Measurements from ENCODE around the gene THADA.
"Not testable (repeated sequence)": the region's sequence is repeated elsewhere in the genome, so short reads cannot be mapped to it uniquely, and the experiment has no call there.

THADA gene

DNA sequence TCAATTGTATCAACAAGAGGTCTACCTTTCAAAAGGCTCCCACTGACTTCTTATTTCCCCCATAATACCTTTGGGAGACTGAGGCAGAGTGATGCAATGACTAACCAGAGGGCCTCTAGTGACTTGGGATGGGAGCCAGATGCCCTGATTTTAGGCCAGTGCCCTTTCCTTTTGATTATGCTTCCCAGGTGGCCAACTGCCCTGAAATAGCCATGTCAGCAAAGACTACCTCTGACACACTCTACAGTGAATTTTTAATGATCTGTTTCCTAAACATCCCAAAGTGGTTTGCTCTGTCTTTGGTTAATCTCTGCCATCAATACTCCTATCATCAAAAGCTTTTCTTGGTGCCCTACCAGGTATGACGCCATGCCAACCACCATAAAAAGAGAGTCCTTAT, 303.5 kb downstream of the THADA start:
- DNase-seq = no peak

DNA sequence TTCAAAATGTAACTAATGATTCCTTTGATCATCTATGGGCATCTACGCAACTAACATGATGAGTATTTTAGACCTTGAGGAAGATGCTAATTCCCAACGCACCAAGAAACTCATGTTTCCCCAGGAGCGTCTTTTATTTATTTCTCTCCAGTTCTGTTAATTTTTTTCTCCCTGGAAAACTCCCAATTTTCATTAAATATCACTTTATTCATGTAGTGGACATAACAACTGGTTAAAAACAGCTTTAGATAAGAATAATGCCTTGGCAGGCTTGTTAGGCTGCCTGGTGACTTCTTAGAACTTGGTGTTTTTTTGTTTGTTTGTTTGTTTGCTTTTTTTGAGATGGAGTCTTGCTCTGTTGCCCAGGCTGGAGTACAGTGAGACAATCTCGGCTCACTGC, 306.5 kb downstream of the THADA start:
- DNase-seq = no peak

DNA sequence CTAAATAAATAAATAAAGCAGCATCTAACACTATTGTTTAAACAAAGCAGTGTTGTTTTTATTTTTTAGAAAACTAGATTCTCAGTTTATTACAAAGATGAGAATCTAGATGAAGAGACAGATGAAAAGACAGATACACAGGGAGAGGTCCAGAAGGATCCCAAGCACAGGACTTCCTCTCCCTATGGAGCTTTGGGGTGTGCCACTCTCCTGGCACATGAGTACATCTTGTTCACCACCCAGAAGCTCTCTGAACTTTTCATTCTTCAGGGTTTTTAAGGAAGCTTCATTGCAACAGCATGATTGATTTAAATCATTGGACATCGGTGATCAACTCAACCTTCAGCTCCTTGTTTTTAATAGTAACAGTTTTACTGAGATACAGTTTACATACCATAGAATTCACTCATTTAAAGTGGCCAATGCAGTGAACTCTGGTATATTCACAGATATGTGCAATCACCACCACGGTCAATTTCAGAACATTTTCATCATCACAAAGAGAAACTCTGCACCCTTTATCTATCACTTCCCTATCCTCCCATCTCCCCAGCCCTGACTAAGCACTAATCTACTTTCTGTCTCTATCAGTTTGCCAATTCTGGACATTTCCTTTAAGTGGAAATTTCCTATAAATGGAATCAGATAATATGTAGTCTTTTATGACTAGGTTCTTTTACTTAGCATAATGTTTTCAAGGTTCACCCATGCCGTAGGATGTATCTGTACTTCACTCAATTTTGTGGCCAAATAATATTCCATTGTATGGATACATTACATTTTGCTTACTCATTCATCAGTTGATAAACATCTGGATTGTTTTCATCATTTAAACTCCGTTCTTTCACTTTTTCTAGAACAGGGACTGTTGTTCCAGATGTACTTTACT, 307.2 kb downstream of the THADA start:
- DNase-seq = no peak

DNA sequence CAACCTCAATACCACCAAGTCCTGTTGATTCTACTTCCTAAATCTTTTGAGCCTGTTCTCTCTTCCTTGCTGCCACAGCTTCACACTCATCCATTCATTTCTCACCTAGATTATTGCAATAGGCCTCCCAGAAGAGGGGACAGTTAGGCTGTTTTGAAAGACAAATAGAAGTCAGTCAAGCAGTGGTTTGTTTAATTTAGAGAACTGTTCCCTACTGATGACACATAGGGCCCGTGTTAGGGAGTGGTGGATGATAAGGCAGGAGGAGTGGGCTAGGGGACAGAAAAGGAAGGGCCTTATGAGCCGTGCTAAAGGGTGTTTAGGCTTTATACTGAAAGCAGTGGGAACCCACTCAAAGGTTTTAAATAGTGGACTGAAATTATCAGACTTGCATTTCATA, 309.9 kb downstream of the THADA start:
- DNase-seq = no peak

DNA sequence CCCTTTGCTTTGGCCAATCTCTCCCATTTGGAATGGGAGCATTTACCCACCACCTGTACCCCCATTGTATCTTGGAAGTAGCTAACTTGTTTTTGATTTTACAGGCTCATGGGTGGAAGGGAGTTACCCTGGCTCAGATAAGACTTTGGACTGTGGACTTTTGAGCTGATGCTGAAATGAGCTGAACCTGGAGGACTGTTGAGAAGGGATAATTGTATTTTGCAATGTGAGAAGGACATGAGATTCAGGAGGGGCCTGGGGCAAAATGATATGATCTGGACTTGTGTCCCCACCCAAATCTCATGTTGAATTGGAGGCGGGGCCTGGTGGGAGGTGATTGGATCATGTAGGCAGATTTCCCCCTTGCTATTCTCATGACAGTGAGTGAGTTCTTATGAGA, 310.9 kb downstream of the THADA start:
- no peak for DNase-seq

DNA sequence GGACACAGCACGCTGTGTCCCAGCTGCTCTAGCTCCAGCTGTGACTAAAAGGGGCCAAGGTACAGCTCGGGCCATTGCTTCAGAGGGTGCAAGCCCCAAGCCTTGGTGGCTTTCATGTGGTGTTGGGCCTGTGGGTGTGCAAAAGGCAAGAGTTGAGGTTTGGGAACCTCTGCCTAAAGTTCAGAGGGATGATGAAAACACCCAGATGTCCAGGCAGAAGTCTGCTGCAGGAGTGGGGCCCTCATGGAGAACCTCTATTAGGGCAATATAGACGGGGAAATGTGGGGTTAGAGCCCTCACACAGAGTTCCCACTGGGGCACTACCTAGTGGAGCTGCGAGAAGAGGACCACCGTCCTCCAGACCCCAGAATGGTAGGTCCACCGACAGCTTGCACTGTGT, 311.5 kb downstream of the THADA start:
- not testable (repeated sequence) for DNase-seq

DNA sequence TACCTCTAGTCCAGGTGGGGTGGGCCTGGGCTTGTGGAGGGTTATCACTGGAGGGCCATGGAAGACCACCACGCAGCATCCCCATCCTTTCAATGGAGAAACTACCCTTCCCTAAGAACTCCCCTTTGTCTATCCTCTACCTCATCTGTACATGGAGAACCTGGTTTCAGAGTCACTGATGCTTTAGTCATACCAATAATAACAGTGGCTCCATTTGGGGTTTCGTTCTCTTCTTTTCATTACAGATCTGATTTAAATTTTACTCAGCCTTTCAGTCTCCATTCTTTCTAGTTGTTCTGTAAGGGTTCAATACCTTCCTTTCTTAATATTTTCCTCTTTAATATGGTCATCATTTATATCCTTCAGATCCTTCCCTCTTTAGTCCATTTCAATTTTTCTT, 314.8 kb downstream of the THADA start:
- DNase-seq = no peak

DNA sequence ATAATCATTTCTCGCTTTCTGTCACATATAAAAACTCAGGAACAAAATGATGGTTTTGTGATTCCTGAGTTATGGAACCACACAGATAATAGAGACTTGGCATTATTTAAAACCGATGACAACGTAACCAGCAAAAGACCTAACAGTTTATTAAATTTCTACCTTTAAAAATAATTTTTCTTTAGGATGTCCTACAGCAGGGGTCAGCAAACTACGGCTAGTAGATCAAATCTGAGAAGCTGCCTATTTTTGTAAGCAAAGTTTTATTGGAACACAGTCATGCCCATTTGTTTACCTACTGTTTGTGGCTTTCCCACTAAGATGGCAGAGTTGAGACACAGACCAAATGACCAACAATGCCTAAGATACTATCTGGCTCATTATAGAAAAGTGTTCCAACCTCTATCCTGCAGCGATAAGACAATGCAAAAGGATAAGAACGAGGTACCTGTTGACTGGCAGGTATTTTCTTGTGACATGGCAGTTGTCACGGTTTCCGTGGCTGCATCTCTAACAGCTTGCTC, 316.5 kb downstream of the THADA start:
- DNase-seq = no peak

DNA sequence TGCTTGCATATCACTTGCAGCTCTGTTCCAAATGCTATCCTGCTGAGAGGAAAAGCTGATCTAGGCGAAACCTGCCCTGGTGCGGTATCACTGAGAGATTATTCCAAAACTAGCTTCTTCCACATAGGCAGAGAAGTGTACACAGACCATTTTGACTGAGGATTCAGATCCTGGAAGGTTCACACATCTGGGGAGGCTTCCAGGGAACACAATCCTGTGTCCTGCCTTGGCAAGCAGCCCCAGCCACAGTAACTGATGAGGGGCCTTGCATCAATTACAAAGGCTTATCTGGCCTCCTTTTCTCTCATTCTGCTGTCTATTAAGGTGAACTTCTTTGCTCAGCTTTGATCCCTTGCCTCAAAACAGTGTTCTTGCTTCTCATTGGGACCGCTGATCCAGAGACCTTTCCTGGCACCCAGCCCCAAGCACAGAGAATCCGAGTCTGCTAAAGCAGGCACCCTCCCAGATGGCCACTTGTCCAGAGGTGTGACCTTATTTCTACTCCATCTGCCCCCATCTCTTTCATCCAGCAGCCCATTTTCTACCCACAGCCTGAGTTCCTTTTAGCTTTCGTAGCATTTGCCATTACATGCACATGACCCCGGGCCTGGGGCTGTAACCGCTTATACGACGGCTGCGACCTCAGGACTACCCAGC, 317.1 kb downstream of the THADA start:
- DNase-seq = no peak

DNA sequence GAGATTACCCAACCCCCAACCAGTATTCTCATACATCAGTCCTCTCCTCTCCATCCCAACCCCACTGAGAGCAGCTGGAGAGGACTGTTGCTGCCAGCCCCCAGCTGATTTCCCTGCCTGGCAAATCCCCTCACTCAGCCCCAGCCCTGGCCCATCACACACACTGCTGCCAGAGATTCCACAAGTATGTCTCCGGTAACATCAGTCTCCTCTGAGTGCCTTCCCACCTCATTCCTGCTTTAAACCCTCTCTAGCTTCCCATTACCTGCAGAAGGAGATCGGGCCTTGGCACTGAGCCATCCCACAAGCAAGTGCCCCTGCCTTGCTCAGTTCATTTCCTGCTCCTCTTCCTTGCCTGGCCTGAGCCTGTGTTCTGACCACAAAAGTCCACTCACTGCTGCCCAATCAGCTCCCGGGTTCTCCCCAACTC, 318.9 kb downstream of the THADA start:
- DNase-seq = no peak

DNA sequence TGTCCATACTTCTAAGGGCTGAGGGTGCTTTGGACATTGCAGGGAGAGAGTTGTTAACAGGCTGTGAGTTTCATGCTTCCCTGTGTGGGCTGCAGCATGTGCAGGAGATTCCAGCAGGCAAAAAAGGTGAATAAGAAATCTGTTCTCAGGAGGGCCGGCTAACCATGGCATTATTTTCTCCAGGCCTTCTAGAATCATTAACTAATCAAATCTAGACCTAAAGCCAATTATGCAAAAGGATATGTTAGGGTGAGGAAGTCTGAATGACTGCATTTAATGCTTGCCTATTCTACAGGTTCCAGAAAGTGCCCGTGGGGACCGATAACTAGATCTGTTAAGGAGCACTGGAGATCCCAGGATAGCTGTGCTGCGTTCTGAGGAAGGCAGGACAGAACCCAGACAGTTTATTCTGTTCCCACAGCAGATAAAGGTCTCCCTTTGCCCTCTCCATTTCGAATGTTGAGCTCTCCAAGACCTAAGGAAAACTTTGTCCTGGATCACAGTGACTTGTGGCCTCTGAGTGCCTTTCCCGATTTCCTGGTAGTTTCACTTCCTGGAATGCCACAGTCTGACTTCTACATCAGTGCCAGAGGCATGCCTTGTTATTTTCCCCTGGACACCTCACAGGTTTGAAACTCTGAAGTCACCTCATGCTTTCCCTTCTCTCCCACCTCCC, 319.4 kb downstream of the THADA start:
- DNase-seq = no peak

DNA sequence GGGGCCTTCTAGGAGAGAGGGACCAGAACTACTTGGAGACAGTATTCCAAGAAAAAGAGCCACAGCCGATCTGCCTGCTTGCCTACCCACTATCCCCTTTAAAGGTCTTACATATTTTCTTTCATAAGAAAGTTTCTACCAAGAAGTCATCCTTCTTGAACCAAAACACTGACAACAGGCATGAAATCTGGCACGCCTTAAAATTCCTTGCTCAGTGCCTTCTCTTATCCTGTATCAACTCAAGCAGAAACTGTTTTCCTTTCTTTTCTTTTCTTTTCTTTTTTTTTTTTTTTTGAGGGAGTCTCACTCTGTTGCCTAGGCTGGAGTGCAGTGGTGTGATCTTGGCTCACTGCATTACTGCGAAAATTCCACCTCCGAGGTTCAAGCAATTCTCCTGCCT, 321.1 kb downstream of the THADA start:
- no peak for DNase-seq

DNA sequence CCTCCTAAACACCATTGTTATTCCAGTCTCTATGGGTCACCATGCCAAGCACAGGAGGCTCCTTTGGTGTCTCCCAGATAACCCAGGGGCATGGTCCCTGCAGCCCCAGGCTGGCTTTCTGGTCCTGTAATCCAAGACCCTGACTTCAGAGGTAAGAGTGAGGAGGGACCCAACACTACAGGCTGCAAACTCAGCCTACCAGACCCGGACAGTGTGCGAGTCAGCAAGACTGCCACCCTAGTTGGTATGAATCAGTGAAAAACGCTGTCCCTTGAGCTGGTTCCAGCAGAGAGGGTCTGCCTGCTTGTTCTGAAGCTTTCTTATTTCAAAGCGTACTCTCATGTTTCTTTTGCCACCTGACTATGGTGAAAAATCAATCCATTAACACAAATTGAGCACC, 321.8 kb downstream of the THADA start:
- no peak for DNase-seq

DNA sequence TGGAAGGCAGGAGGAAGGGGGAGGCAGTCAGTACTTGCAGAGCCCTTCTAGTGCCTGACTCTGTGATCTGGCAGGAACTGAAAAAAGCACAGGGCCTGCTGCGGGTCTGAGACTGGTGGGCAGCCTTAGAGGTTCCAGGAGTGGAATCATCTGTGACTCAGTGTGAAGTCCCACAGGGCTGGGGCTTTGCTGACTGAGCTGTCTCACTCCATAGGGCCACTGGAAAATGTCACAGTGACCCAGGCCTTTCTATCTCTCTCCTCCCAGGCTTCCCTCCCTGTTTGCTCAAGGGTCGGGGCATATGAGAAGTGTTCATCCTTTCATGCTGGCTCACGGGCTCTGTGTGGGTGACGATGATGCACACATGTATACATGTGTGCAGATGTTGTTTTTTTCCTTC, 322.3 kb downstream of the THADA start:
- no peak for DNase-seq

DNA sequence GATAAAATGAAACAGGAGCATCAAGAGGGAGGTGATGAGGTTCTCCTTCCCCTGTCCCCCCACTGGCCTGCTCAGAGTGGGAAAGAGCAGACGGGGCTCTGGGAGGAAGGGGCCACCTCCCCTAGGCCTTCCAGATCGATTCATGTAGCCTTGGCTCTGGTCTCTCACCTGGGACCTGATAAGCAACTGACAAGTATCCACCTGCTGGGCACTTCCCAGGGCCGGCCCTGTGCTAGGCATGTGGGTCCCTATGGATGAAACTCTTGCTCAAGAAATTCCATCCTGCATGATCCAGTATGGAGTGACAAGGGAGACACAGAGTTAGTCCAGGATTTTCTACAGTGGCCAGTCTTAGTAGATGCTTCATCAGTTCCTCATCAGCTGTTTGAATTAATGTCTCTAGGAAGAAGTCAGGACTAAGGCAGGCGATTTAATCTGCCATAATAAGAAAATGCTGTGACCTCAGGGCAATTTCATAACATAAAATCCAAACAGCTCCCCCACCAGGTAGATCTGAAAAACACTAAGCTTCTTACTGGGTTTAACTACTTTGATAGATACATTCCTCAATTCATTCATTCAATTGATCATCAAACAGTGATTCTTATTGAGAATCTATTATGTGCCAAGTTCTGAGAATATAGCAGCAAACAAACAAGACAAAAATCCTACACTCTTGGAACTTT, 324.8 kb downstream of the THADA start:
- no peak for DNase-seq

DNA sequence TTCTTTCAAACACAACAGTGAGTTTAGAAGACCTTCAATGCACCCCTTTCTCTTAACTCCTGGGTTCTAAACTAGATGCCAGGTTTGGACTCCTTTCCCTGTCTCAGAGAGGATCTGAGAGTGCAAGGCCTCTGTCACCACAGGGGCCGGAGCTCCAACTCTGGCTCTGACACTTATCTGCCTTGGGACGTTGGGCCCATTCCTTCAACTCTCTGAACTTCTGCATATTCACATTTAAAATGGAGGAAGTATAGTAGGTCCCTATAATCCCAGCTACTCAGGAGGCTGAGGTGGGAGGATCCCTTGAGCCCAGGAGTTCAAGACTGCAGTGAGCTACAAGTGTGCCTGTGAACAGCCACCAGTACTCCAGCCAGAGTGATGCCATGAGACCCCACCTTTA, 325.4 kb downstream of the THADA start:
- DNase-seq = no peak

DNA sequence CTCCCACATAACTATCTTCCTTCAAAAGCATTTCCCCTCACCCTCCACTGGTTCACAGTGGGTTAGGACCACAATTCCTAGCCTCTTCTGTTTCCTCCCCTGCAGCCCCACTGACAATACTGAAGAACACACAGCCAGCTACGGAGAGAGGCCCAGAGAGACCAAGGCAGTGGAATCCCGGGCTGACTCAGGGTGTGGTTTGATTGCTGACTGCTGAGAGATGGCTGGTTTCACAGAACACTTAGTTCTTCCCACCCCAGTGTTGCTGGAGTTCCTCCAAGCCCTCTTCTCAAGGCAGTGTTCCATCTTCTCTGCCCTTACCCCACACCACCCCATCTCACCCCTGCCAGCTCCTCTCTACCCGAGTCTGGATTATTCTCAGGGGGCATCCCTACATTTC, 326.1 kb downstream of the THADA start:
- DNase-seq = no peak

DNA sequence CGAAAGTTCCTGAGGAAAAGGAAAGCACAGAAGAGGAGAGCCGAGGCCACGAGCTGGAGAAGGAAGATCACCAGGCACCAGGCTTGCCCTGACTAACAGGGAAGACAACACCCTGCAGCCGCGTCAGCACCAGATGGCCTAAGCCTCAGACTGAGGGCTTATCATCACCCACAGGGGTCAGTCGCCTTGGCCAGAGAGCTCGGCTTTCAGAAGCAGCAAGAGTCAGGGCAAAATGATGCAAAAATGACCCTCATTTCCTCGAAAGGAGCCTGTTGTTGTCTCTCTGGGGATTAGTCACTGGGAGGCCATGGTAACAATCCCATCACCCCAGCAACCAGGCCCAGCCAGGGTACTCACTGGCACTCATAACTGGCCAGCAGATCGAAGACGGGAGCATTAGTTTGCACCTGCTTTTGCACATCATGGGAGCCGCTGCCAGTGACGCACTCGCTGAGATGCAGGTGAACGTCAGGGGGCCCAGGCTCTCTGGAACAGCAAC, 326.7 kb downstream of the THADA start:
- no peak for DNase-seq

DNA sequence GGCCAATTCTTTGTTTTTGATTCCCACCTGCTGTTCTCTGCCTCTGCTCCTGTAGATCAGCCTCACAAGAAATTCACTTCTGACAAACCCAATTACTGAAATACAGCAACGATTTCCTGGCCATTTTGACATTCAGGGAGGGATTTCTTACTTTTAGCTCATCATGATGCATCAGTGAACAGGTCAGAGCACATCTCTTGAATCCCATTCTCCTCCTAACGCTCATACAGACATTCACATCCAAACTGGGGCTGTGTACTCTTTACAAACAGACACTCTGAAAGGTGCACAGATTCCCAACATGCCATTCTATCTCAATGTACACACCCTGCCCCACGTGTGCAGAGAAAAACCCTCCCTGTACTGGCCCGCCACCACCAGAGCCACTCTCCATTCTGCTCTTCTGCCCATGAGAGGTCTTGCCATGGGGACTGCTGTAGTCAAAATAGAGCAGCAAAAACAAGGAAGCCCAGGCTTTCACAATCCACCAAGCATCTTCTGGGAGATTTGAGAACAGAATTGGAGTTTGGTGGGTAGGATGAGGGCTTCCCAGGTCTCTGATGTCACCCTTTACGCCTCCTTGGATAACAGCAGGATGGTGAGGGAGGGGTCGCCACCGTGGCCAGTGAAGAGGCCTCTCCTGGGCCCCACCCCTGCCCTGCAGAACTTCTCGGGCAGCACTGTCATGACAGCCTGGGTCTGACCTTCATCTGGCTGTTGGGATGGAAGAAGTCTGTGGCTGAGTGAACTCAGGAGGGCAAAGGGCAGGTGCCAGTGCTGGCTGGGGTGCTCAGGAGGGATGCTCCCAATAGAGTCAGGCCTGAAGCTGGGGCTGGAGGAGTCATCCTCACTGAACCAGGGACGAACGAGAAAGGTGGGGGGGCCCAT, 327.5 kb downstream of the THADA start:
- no peak for DNase-seq

DNA sequence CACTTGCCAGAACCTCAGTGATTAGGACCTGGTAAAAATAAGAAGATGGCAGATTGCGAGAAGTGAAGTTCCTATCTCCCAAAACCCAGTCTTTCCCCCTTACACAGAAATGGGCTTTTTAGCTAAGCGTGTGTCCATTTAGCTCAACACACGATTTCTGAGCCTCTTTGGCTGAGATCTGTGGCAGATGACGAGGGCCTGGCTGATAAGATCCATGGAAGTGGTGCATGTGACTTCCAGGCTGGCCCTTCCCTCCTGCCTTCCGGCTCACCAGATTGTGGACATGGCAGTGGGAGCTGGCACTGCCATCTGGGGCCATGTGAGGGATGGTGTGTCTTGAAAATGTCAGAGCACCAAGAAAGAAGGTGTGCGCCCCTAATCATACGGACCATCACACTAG, 328.5 kb downstream of the THADA start:
- DNase-seq = no peak

DNA sequence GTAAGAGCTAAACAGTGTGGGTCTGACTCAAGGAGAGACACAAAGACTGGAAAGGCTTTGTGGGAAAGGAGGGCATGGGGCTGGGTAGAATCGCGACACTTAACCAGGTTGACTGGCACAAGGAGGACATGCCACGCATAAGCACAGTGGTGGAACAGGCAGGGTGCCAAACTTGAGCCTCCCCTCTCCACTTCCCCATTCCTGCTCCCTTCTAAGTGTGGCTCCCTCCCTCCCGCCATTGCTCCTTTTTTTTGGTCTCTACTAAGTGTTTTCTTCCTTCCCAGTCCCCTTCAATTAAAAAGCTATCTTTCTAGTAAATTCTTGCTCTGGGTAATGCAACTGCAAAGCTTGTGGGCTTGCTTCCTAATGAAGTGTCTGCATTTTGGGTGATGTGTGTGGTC, 329.1 kb downstream of the THADA start:
- DNase-seq = no peak

DNA sequence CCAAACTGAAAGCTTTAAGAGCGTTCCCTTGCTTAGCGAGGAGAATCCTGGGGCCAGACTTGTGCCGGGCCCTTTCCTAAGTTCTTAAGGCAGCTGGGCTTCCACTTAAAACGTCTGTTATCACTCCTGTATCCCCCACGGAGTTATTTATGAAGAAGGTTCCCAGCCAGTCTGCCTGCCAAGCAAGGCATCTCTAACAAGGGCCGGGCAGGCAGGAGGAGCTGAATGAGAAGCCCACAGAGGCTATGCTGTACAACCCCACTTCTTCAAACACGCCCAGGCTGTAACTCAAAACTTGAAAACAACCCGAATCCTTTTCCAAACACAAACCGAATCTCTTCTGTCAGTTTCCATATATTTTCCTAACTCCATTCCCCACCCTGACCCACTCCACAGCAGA, 330.4 kb downstream of the THADA start:
- DNase-seq = no peak

All from stimulated activated CD4-positive, alpha-beta T cell treated with anti-CD3 and anti-CD28 coated beads, Interleukin-12 subunit alpha, Interleukin-12 subunit beta, amount 100 ng/mL, for 4 hours (primary cell).